Calu3 (cell line): ENCODE data around the gene EIF2AK2. TPM values are rescaled to one million over a fixed set of nuclear protein-coding genes. Genes with fewer than 3 reads are reported as not detected.

Experiments
- BruUV-seq: library from RNA; stranded (reverse); fragments of 400-500 nt; replicated peaks from 2 replicates; lab custom pipeline; 2021; lab: Mats Ljungman, UMichigan
- CTCF ChIA-PET: fragments of 300-600 bp; sonication (Branson Sonifier 250); formaldehyde crosslinking; loops from one replicate; lab custom pipeline; 2022; ENCODE audit warnings: antibody characterized with exemption; lab: Charles Lee
- DNase-seq: peaks from one replicate; pipeline ENCODE4 v3.0.0; 2022
- H3K27ac Mint-ChIP-seq: one replicate; pipeline ENCODE4 v1.8.0; 2022; ENCODE audit warnings: mixed read lengths; ENCODE audit not compliant: unreplicated experiment
- H3K27me3 Mint-ChIP-seq: one replicate; pipeline ENCODE4 v1.8.0; 2022; ENCODE audit warnings: mixed read lengths; ENCODE audit not compliant: unreplicated experiment
- H3K36me3 Mint-ChIP-seq: one replicate; pipeline ENCODE4 v1.8.0; 2022; ENCODE audit warnings: mild to moderate bottlenecking, moderate library complexity, mixed read lengths; ENCODE audit not compliant: insufficient read depth, unreplicated experiment
- H3K4me1 Mint-ChIP-seq: one replicate; pipeline ENCODE4 v1.8.0; 2022; ENCODE audit warnings: mild to moderate bottlenecking, low read depth, mixed read lengths; ENCODE audit not compliant: unreplicated experiment
- H3K4me3 Mint-ChIP-seq: one replicate; pipeline ENCODE4 v1.8.0; 2022; ENCODE audit warnings: mild to moderate bottlenecking, low read depth, moderate library complexity, mixed read lengths; ENCODE audit not compliant: unreplicated experiment
- H3K9me3 Mint-ChIP-seq: one replicate; pipeline ENCODE4 v1.8.0; 2022; ENCODE audit warnings: low read depth, mixed read lengths; ENCODE audit not compliant: unreplicated experiment
- intact Hi-C: fragments of 100-400 bp; cut with micrococcal nuclease; formaldehyde crosslinking; loops from one replicate; pipeline ENCODE4 v1.10.0; 2022; ENCODE audit not compliant: unreplicated experiment
- total RNA-seq: library from RNA; stranded (reverse); gene quantifications from 2 replicates; pipeline ENCODE4 v1.2.3, GENCODE V29; 2022
- TF ChIP-seq, protein P1 (sequence below): fragments of 200-600 bp; IDR thresholded peaks from one replicate; pipeline ENCODE4 v1.8.0; 2022; ENCODE audit warnings: antibody characterized with exemption; ENCODE audit not compliant: unreplicated experiment

The EIF2AK2 gene
- total RNA-seq, 1 experiment from 2014 or later: 91.2 TPM

DNA sequence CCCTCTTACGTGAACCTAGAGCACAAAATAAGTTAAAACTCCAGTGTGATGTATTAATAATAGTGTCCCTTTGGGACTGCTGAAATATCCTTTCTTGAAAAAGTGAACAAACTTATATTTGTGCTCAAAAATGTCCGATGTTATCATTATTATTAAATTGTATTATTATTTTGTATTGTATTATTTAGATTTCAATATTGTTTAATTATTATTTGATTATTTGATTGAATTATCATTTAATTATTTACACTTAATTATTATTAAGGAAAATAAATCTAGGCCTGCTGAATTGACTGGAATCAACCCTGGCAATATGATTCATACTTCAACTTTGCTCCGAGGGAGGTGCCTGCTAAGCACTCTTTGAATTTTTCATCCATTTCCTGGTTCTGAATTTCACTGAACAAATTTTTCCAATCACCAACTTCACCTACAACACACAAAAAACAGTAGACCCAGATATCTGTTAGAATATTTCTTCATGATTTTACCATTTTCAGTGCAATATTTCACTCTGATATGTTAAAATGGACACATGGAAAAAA is 10.9 kb upstream of the EIF2AK2 start:
- no peaks in the 10 kb centered on the region for H3K27me3 Mint-ChIP-seq
- H3K9me3 Mint-ChIP-seq: peaks cover 4% of the 10 kb centered on the region
- peak overlapping the region; percentile 52 for H3K4me3 Mint-ChIP-seq
- peaks cover 7% of the 10 kb centered on the region for H3K36me3 Mint-ChIP-seq
- no peaks in the 10 kb centered on the region for H3K4me1 Mint-ChIP-seq
- BruUV-seq: no TSS peak
- intact Hi-C loops: loop anchor here (5.0 kb wide), 1 partner anchor 50 kb away; no protein-coding TSS in a partner anchor
- peak; percentile 38 for DNase-seq
- TF ChIP-seq, protein P1, sequence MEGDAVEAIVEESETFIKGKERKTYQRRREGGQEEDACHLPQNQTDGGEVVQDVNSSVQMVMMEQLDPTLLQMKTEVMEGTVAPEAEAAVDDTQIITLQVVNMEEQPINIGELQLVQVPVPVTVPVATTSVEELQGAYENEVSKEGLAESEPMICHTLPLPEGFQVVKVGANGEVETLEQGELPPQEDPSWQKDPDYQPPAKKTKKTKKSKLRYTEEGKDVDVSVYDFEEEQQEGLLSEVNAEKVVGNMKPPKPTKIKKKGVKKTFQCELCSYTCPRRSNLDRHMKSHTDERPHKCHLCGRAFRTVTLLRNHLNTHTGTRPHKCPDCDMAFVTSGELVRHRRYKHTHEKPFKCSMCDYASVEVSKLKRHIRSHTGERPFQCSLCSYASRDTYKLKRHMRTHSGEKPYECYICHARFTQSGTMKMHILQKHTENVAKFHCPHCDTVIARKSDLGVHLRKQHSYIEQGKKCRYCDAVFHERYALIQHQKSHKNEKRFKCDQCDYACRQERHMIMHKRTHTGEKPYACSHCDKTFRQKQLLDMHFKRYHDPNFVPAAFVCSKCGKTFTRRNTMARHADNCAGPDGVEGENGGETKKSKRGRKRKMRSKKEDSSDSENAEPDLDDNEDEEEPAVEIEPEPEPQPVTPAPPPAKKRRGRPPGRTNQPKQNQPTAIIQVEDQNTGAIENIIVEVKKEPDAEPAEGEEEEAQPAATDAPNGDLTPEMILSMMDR: no peak
- H3K27ac Mint-ChIP-seq: peak overlapping the region; percentile 88
- CTCF ChIA-PET: no interaction called here

DNA sequence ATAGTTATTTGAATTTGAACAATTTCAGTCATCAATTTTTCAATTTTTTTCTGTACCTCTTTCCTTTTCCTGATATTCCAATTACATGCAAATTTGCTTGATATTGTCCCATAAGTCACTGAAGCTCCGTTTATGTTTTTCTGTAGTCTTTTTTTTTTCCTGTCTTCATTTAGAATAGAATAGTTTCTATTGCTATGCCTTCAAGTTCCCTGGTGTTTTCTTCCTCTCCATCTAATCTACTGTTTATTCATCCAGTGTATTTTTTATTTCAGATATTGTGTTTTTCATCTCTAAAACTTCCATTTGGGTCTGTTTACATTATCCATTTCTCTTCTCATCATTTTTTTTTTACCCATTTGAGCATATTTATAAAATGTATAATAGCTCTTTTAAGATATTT is 8.0 kb upstream of the EIF2AK2 start:
- intact Hi-C loops: loop anchor here (5.0 kb wide), 1 partner anchor 53 kb away; no protein-coding TSS in a partner anchor
- BruUV-seq: no TSS peak
- TF ChIP-seq, protein P1: no peak
- H3K27ac Mint-ChIP-seq: no peak overlapping the region
- peaks cover 4% of the 10 kb centered on the region for H3K9me3 Mint-ChIP-seq
- no peak overlapping the region for H3K4me3 Mint-ChIP-seq
- no peak for DNase-seq
- H3K36me3 Mint-ChIP-seq: peaks cover 7% of the 10 kb centered on the region
- CTCF ChIA-PET: no interaction called here
- H3K27me3 Mint-ChIP-seq: no peaks in the 10 kb centered on the region
- H3K4me1 Mint-ChIP-seq: no peaks in the 10 kb centered on the region

DNA sequence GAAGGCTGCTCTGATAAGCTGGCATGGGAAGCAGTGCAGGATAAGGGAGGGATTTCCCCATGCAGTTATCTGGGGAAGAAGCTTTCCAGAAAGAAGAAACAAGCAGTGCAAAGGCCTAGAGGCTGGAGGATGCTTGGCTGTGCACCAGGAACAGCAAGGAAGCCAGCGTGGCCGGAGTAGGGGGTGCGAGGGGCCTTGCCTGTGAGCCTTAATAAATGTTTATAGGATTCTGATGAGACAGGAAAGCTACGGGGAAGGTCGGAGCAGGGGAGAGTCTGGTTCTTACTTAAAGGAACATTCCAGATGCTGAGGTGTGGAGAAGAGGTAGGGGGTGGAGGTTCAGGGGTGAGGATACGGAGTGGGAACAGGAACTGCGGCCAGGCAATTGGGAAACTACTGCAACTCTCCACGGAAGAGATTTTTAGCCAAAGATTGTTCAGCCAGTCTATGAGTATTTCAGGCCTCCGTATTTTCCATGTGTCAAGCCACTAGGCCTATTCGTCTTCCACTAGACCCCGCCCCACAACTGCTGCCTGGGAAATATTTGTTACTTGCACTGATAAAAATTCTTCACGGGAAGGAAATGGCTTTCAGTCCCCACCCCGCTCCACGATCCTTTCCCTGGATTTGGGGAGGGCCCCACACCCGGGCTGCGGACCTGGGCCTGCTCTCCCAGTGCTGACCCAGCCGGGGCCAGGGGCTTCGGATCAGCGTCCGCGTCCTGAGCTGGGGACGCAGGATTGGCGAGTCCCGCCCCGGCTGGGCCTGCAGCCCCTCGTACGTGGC is 516 bp downstream of the EIF2AK2 start:
- Mint-ChIP-seq H3K27me3 (no peaks in the 10 kb centered on the region), H3K4me3 (peak overlapping the region; percentile 86), H3K27ac (peak overlapping the region; percentile 85), H3K36me3 (peaks cover 25% of the 10 kb centered on the region), H3K4me1 (peaks cover 30% of the 10 kb centered on the region), H3K9me3 (no peaks in the 10 kb centered on the region)
- CTCF ChIA-PET: no interaction called here
- TF ChIP-seq, protein P1: no peak
- peak; percentile 46 for DNase-seq
- intact Hi-C loops: no loop called here
- BruUV-seq: no TSS peak

DNA sequence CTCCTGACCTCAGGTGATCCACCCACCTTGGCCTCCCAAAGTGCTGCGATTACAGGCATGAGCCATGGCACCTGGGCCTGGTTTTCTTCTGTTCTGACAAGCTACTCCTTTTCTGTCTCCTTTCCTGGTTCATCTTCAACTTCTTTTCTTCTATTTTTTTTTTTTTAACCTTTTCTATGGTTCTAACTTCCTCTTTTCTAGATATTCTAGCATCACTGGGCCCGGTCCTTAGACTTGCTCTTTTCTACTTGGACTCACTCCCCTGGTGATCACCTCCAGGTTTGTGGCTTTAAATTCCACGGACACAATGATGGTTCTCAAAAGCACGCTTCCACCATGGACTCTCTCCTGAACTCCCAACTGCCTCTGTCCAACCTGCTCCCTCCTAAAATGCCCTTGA is 2.0 kb downstream of the EIF2AK2 start:
- intact Hi-C loops: no loop called here
- H3K36me3 Mint-ChIP-seq: peaks cover 27% of the 10 kb centered on the region
- no peak overlapping the region for H3K27ac Mint-ChIP-seq
- TF ChIP-seq, protein P1: no peak
- BruUV-seq: no TSS peak
- no peak overlapping the region for H3K4me3 Mint-ChIP-seq
- H3K9me3 Mint-ChIP-seq: no peaks in the 10 kb centered on the region
- CTCF ChIA-PET: no interaction called here
- H3K27me3 Mint-ChIP-seq: no peaks in the 10 kb centered on the region
- H3K4me1 Mint-ChIP-seq: peaks cover 41% of the 10 kb centered on the region
- no peak for DNase-seq
